ENCODE results near the gene FBXW12.

- TF ChIP-seq, protein P1, sequence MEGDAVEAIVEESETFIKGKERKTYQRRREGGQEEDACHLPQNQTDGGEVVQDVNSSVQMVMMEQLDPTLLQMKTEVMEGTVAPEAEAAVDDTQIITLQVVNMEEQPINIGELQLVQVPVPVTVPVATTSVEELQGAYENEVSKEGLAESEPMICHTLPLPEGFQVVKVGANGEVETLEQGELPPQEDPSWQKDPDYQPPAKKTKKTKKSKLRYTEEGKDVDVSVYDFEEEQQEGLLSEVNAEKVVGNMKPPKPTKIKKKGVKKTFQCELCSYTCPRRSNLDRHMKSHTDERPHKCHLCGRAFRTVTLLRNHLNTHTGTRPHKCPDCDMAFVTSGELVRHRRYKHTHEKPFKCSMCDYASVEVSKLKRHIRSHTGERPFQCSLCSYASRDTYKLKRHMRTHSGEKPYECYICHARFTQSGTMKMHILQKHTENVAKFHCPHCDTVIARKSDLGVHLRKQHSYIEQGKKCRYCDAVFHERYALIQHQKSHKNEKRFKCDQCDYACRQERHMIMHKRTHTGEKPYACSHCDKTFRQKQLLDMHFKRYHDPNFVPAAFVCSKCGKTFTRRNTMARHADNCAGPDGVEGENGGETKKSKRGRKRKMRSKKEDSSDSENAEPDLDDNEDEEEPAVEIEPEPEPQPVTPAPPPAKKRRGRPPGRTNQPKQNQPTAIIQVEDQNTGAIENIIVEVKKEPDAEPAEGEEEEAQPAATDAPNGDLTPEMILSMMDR (IDR thresholded peaks at IDR 0.05; ENCODE audit: insufficient read depth, low read length, poor library complexity, severe bottlenecking): no peak
- no peak for TF ChIP-seq EZH2phosphoT487 (conservative IDR thresholded peaks at IDR 0.05; ENCODE audit: low read length)
These were observed 62.7 kb downstream of the FBXW12 start for GRCh38 chr3:48434591-48435222.

All from SU-DHL-6 (cell line).